Measurements from ENCODE around the gene PLAC9. TPM values are rescaled to one million over a fixed set of nuclear protein-coding genes. Genes with fewer than 3 reads are reported as not detected.

Gene PLAC9
- total and polyA plus RNA-seq, 2 donors (not counting 3 experiments of a cell fraction or from before 2014, with no cell fraction given): 1.7 to 2.0 TPM

DNA sequence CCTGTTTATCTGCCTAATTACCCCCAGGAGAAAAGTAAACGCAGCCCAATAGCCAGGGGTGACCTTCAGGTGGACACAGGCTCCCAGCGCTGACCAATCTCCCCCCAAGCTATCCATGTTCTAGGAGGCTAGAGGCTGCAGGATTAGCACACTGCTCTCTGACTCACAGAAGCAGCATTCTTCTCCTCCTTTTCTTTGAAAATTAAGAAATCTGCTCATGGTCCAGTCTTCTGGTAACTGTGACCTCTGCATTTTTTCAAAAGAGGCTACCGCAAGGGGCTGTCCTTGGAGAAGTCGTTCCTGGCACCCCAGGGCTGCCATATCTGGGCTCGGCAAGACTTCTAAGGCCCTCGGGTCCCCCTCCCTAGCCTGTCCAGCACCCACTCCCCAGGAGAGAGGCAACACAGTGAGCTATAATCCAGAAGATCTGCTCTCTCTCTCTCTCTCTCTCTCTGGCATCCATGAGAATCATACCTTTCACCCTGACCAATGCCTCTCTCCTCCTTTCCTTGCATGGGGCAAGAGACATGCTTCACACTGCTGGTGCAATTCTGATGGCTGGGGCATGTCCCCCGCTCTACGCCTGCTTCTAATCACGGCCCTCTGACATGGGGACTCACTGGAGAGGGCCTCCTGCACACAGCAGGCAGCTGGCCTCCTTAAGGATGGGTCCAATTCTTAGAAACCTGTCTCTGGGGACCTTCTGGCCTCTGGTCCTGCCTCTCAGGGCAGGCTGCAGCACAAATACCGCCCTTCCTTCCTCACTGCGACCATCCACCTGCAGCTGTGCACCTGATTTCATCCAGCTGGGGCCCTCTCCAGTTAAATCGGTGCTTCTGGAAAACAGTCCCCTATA lies 45.5 kb downstream of the PLAC9 start:
- TF ChIP-seq POLR2AphosphoS5 (IDR thresholded peaks at IDR 0.05; ENCODE audit: insufficient read depth, low read depth, low read length) (no peak), EZH2 (IDR thresholded peaks at IDR 0.05; ENCODE audit: borderline replicate concordance, low read depth, low read length, severe bottlenecking) (no peak), POLR2A (IDR thresholded peaks at IDR 0.05; ENCODE audit: low read depth, low read length) (no peak), GATA2 (IDR thresholded peaks at IDR 0.05; ENCODE audit: insufficient read depth, insufficient read length, low read depth, low read length) (no peak), JUN (IDR thresholded peaks at IDR 0.05; ENCODE audit: borderline replicate concordance, insufficient read depth, insufficient read length, low read depth) (no peak), FOS (IDR thresholded peaks at IDR 0.05; ENCODE audit: borderline replicate concordance, insufficient read depth, low read length) (no peak), MYC (IDR thresholded peaks at IDR 0.05; ENCODE audit: low read depth, low read length) (no peak)
- TF ChIP-seq, protein P1, sequence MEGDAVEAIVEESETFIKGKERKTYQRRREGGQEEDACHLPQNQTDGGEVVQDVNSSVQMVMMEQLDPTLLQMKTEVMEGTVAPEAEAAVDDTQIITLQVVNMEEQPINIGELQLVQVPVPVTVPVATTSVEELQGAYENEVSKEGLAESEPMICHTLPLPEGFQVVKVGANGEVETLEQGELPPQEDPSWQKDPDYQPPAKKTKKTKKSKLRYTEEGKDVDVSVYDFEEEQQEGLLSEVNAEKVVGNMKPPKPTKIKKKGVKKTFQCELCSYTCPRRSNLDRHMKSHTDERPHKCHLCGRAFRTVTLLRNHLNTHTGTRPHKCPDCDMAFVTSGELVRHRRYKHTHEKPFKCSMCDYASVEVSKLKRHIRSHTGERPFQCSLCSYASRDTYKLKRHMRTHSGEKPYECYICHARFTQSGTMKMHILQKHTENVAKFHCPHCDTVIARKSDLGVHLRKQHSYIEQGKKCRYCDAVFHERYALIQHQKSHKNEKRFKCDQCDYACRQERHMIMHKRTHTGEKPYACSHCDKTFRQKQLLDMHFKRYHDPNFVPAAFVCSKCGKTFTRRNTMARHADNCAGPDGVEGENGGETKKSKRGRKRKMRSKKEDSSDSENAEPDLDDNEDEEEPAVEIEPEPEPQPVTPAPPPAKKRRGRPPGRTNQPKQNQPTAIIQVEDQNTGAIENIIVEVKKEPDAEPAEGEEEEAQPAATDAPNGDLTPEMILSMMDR (IDR thresholded peaks at IDR 0.05; ENCODE audit: extremely low read depth in 1 of 2, insufficient read depth in 1 of 2, low read depth in 1 of 2, low read length in 2 of 2): no peak
- TF ChIP-seq, protein P2, sequence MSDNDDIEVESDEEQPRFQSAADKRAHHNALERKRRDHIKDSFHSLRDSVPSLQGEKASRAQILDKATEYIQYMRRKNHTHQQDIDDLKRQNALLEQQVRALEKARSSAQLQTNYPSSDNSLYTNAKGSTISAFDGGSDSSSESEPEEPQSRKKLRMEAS (IDR thresholded peaks at IDR 0.05; ENCODE audit: insufficient read depth, insufficient read length): no peak
- Histone ChIP-seq H3K9ac (replicated peaks; ENCODE audit: extremely low read depth, insufficient read depth, low read length) (no peak overlapping the region), H3K4me2 (ENCODE audit: insufficient read depth, low read length) (no peak overlapping the region), H3K9me1 (replicated peaks; ENCODE audit: control insufficient read depth, extremely low read depth, insufficient read depth, low read length) (no peaks in the 10 kb centered on the region), H2AFZ (ENCODE audit: low read depth, low read length) (no peak overlapping the region), H3K9me3 (replicated peaks; ENCODE audit: control insufficient read depth, insufficient read depth, low read length) (no peaks in the 10 kb centered on the region), H3K27me3 (ENCODE audit: control insufficient read depth in 2 of 2, insufficient read depth in 2 of 2, low read length in 2 of 2) (no peaks in the 10 kb centered on the region), H3K79me2 (ENCODE audit: control insufficient read depth, insufficient read depth, low read length) (peaks cover 47% of the 10 kb centered on the region), H4K20me1 (replicated peaks; ENCODE audit: control insufficient read depth, extremely low read depth, insufficient read depth, low read length) (peaks cover 5% of the 10 kb centered on the region), H3K27ac (ENCODE audit: insufficient read depth, low read depth, low read length) (no peak overlapping the region), H3K4me1 (ENCODE audit: control insufficient read depth, extremely low read depth, insufficient read depth, low read length) (no peaks in the 10 kb centered on the region), H3K36me3 (ENCODE audit: control insufficient read depth in 2 of 2, extremely low read depth in 1 of 2, insufficient read depth in 2 of 2, low read length in 2 of 2) (no peaks in the 10 kb centered on the region), H3K4me3 (replicated peaks in 1 of 3; ENCODE audit: insufficient read depth in 1 of 3, low read depth in 1 of 3, low read length in 3 of 3) (no peak overlapping the region)
- intact Hi-C loops (cut with micrococcal nuclease) (no loop called here), dilution Hi-C loops (cut with MboI; ENCODE audit: extremely low pct_ligation_motif_present, low sequenced_read_pairs) (no loop called here)
- CTCF ChIA-PET: interaction anchor here (1.3 to 2.4 kb wide), 3 partner anchors 26 to 45 kb away, joined by 5 to 11 read pairs (median 5); no protein-coding TSS in a partner anchor
- BruUV-seq (replicated peaks): no TSS peak
- no peak for FAIRE-seq
- POLR2A ChIA-PET: no interaction called here
- DNase-seq (ENCODE audit: low read depth, low spot score): no peak
